GM03348 (cell line): ENCODE results near the gene IVD.

Experiments used
- DNase-seq: peaks from one replicate; pipeline ENCODE4 v3.0.0; 2012; ENCODE audit warnings: low spot score

IVD gene

DNA sequence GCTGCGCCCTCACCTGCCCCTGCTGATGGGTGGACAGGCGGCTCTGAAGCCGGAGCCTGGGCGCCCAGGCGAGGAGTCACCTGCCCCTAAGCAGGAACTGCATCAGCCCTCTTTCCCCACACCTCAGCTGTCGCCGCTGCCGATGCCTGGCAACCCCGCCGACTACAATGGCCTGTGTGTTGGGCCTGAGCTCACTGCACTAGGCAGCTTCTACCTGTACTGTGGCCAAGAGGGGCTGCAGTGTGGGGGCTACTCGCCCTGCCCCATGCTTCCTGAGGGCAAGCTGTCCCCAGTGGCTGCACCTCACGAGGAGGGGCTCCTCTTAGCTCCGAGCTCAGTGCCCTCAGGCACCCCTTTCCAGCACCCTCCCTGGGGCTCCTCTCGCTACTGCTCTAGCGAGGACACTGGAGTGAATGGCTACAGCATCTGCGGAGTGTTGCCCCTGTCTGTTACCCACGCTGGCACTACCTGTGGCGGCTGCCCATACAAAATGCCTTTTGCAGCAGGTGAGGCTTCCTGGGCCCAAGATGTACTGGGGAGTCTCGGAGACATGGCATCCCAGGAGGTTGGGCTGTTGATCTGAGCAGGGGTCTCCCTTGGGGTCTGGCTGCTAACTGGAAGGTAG lies 53.9 kb downstream of the IVD start:
- no peak for DNase-seq

DNA sequence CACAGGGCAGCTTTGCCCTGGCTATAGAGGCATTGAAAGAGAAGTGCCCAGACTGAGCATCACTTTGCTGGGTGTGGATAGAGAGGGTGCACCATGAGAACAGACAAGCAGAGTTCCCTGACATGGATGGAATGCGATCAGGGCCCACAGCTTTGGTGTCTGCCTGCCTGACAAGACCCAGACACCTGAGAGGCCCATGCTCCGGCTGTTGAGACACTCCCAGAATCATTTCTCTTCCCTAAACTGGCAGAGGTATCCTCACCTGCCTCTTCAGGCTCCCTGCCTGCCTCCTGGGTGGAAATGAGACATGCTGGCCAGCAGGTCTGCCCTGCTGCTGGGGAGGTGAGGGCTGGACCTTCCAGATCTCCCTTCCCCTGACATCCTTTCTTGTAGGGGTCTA lies 54.8 kb downstream of the IVD start:
- no peak for DNase-seq

DNA sequence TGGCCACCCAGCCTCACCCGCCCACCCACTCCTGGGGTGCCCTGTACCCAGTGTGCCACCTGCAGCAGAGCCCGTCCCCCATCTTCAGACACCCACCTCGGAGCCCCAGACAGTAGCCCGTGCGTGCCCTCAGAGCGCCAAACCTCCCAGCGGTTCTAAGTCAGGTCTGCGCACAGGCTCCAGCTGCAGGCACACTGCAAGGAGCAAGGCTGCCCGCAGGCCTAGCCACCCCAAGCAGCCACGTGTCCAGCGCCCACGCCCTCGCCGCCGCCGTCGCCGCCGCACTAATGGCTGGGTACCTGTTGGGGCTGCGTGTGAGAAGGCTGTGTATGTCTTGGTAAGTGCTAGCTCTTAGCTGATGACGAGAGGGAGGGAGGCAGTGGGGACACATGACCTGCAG lies 56.4 kb downstream of the IVD start:
- no peak for DNase-seq

DNA sequence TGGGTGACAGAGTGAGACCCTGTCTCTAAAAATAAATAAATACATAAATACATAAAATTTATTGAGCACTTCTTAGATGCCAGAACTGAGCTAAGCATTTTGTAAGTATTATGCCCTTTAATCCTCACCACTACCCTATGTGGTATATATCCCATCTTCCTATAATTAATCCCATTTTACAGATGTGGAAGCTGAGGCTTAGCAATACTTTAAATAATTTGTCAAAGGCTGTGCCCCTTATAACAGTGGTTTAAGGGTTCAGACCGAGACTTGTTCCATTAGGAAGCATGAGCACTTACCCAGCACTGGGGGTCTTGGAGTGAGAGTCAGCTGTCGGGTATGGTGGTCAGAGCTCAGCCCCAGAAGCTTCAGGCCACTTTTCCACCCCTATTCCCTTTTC lies 57.7 kb downstream of the IVD start:
- no peak for DNase-seq

DNA sequence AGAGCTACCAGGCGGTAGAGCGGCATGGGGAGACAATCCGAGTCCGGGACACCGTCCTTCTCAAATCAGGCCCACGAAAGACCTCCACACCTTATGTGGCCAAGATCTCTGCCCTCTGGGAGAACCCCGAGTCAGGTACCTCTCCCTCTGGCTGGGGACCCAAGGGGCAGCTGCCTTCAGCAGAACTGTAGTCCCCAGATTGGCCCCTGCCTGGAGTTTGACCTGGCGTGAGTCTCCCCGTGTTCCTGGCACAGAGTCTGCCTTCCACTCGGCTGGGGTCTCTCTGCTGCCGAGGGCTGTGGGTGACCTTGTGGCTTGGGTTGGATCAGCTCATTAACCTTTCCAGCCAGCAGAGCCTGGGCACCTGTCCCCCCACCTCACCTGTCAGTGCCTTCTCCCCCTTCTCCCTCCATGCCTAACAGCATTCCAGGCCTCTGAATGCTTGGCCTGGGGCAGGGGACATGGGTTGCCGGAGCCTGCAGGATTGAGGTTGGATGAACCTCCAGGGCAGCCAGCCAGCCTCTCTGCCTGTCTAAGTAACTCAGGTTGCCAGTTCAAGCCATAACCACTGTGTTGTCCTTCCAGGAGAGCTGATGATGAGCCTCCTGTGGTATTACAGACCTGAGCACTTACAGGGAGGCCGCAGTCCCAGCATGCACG lies 58.4 kb downstream of the IVD start:
- no peak for DNase-seq

DNA sequence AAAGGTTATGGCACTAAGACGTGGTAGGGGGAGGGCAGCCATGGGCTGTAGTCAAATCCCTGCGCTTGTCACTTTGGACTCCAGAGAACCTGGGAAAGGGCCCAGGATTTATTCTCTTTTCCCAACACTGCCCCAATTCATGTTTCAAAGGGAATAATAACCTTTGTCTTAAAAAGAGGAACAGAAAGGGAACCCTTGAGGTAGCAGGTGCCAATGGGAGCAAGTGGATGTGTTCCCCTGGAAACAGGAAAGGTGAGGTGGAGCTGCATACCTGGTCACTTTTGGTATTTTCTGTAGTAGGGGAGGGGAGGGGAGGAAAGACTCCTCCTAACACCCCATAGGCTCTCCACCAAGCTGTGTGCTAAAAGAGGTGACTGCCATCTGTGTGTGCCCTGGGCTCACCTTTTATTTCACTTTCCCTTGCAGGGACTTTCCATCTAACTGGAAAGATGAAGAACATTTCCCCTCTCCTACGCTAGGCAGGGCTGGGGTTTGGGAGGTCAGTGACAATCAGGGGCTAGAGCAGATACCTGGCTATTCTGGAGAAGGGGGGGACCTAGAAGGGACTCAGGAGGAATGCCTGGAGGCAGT lies 59.1 kb downstream of the IVD start:
- DNase-seq = no peak

DNA sequence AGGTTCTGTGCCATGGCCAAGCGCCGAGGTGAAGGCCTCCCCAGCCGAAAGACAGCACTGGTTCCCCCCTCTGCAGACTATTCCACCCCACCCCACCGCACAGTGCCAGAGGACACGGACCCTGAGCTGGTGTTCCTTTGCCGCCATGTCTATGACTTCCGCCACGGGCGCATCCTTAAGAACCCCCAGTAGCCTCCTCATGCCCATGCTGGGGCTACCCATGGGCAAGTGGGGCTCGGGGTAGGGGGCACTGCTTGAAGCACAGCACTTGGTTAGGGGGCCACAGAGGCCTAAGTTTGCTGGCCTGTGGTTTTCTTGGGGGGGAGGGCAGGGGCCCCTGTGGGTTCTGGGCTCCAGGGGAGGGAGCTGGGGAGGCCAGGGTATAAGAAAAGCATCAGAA lies 60.3 kb downstream of the IVD start:
- DNase-seq = no peak

DNA sequence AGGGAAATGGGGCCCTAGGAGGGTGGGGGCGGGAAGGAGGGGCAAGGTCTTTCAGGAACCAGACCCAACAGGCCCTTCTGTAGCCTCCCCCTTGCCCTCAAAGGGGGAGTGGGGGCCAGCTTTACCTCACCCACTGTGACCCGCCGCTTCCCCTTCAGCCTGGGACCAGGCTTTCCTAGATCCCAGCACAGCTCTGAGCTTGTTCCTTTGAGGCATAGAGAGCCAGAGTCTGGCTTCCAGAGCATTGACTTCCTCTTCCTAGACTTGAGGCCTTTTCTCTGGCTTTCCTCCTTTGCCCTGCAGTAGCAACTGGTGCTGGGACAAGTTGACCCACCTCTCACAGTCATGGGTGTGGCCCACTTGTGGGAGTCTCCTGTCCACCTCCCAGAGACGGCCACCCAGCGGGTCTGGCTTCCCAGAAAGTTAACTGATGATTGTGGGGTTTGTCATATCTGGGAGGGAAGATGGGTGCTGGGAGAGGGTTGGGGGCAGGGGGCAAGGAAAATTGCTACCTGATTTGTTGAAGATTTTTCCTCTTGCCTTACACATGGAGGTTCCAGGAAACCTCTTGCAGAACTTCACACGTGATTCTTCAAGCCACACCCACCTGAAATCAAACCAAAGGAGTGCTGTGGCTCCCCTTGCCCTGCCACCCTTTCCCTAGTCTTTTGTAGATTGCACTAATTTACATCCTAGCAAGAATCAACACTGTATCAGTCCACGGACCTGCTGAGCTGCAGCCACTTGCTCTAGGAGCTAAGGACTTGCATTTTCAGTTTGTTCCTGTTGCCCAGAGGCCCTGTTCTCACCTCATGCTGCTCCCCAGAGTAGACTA lies 61.0 kb downstream of the IVD start:
- DNase-seq = no peak

DNA sequence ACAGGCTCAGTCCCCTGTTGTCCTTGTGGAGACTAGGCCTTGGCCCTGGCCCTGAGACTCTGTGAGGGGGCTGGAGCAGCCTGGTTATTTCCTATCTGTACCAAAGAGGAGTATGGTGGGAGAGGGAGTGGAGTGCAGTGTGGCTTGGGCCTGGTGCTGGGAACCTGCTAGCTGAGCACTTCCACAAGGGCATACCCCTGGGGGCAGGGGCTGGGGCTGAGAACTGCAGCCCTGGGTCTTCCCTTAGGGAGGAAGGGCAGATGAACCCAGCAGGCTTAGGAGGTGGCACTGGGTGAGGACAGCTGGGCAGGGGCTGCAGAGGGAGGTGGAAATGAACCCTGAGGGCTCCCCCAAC lies 61.6 kb downstream of the IVD start:
- no peak for DNase-seq

DNA sequence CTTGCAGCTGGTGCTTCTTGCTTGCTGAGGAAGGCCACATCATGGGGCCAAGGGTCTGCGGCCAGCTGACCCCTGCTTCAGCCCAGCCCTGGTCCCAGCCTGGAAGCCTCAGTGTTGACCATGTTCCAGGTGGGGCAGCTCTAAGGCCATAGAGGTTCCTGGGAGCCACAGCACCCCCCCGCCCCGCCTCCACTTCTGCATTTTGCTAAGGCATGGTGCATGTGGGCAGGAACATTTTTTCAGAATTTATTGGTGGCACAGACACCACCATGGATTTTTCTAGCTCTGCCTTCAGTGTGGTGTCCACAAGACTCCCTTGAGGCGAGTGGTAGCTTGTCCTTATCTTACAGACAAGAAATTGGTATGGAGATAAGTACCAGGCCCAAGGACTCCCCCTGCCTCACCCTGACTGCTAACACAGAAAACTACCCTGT lies 63.3 kb downstream of the IVD start:
- no peak for DNase-seq

DNA sequence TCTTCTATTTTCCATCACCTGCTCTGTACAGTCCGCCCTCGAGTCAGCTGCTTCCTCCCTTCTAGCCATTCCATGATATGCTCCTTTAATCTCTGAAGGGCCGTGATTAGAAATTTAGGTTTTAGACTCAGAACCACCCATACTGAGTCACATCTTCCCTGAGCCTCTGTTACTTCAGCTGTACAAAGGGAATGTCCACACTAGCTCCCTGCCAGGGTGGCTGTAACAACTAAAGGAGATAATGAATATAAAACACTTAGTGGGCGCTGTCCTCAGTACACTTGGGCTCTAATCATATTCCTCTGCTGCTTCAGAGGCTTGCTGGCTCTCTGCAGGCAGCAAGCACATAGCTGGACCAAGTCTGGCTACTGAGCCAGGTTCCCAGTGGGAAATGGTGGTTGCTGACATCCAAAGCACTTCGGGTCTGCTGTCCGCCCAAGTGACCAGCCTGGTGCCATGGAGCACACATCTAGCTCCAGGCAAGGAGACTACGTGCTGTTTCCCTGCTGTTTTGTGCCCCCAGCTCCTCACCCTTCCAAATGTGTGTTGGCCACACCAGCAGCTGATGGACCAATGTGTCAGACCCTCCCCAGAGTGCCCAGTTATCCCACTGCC lies 64.3 kb downstream of the IVD start:
- no peak for DNase-seq

DNA sequence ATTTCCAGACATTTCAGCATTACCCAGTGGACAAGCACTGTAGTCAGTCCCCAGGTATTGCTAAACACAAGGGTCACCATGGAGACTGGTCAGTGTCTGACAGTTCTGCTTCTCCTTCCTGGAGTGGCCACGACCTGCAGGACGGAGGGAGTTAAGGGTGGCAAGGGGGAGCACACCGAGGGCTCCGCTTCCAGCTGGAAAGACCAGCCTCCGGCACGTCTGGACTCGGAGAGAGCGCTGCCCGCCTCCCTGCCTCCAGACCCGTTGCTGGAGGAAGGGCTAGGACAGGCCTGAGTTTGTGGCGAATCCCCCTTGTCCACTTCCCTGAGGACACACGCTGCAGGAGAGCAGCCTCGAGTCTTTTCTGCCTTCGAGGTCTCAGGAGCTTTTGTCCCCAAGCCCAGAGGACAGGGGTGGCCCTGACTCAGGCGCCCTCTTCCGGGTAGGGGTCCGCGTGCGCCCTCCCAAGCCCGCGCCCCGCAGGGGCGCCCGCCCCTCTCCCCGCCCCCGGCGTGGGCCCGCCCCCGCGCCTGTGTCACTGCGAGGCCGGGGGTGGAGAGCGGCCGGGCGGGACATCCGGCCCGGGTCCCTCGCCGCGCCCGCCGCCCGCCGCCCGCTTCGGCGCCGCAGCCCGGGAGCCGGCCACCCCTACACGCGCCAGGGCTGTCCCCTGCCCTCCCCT lies 65.0 kb downstream of the IVD start, which contains the start of gene CHST14:
CHST14 (plus strand) TSS at position 562 of the 682 bp plus-strand sequence. CDS start 230 bp downstream, outside the sequence.
- peak; percentile 94 for DNase-seq
